HepG2 (cell line): ENCODE results near the gene PLXND1. TPM values are rescaled to one million over a fixed set of nuclear protein-coding genes. Genes with fewer than 3 reads are reported as not detected.

ENCODE experiments used
- ETV5 ChIP-seq: IDR thresholded peaks from 2 replicates; pipeline ENCODE4 v1.6.1; 2018; ENCODE audit warnings: missing biosample characterization, missing genetic modification reagents, inconsistent platforms, borderline replicate concordance
- HMGXB4 ChIP-seq, 2 experiments: sonication (generic) in 1 of 2; formaldehyde crosslinking in 1 of 2; IDR thresholded peaks; 2 replicates each; pipeline versions ENCODE4 v1.4.0 to v1.6.1; 2018 to 2020; ENCODE audit warnings: missing genetic modification reagents in 2 of 2, borderline replicate concordance in 1 of 2, low read depth in 1 of 2, mild to moderate bottlenecking in 1 of 2, missing biosample characterization in 1 of 2
- IRF2 ChIP-seq: IDR thresholded peaks from 2 replicates; pipeline ENCODE4 v1.6.1; 2018; ENCODE audit warnings: missing genetic modification reagents, missing compliant biosample characterization
- KLF16 ChIP-seq, 2 experiments: sonication (generic) in 1 of 2; formaldehyde crosslinking in 1 of 2; IDR thresholded peaks; 2 replicates each; pipeline versions ENCODE4 v1.6.1 to v1.8.0; 2016 to 2023; ENCODE audit warnings: missing genetic modification reagents in 2 of 2, missing compliant biosample characterization in 1 of 2
- MAF1 ChIP-seq: sonication (generic); formaldehyde crosslinking; IDR thresholded peaks from 2 replicates; pipeline ENCODE4 v1.5.0; 2020; ENCODE audit warnings: missing genetic modification reagents, borderline replicate concordance
- MED13 ChIP-seq: sonication (generic); formaldehyde crosslinking; IDR thresholded peaks from 2 replicates; pipeline ENCODE4 v1.5.0; 2020; ENCODE audit warnings: missing genetic modification reagents
- MLX ChIP-seq: IDR thresholded peaks from 2 replicates; pipeline ENCODE4 v1.6.1; 2016
- NFIB ChIP-seq: sonication (generic); formaldehyde crosslinking; IDR thresholded peaks from 2 replicates; pipeline ENCODE4 v1.9.0; 2021; ENCODE audit warnings: missing genetic modification reagents, mild to moderate bottlenecking, borderline replicate concordance
- XRCC5 ChIP-seq: fragments of 200-400 bp; formaldehyde crosslinking; optimal IDR thresholded peaks from 2 replicates; pipeline ENCODE3; 2017; ENCODE audit warnings: mild to moderate bottlenecking, low read length
- YEATS4 ChIP-seq: sonication (generic); formaldehyde crosslinking; IDR thresholded peaks from 2 replicates; pipeline ENCODE4 v1.4.0; 2020; ENCODE audit warnings: missing genetic modification reagents, borderline replicate concordance
- YY1 ChIP-seq: IDR thresholded peaks from 2 replicates; pipeline ENCODE4 v1.6.1; 2011; ENCODE audit warnings: low read length, low read depth, moderate library complexity, mild to moderate bottlenecking; ENCODE audit not compliant: insufficient read depth, insufficient replicate concordance
- ZFP37 ChIP-seq: sonication (generic); formaldehyde crosslinking; IDR thresholded peaks from 2 replicates; pipeline ENCODE4 v1.4.0; 2020; ENCODE audit warnings: missing genetic modification reagents, borderline replicate concordance
- ZNF12 ChIP-seq: sonication (generic); formaldehyde crosslinking; IDR thresholded peaks from 2 replicates; pipeline ENCODE4 v1.5.0; 2020; ENCODE audit warnings: missing genetic modification reagents
- ZNF30 ChIP-seq: sonication (generic); formaldehyde crosslinking; IDR thresholded peaks from 2 replicates; pipeline ENCODE4 v1.5.0; 2020; ENCODE audit warnings: mild to moderate bottlenecking, missing genetic modification reagents
- ZNF33B ChIP-seq: sonication (generic); formaldehyde crosslinking; IDR thresholded peaks from 2 replicates; pipeline ENCODE4 v1.5.1; 2020; ENCODE audit warnings: mild to moderate bottlenecking, missing genetic modification reagents
- ZNF44 ChIP-seq: sonication (generic); formaldehyde crosslinking; IDR thresholded peaks from 2 replicates; pipeline ENCODE4 v1.5.1; 2020; ENCODE audit warnings: mild to moderate bottlenecking, missing genetic modification reagents
- ZNF550 ChIP-seq: sonication (generic); formaldehyde crosslinking; IDR thresholded peaks from 2 replicates; pipeline ENCODE4 v1.4.0; 2020; ENCODE audit warnings: mild to moderate bottlenecking, missing genetic modification reagents, borderline replicate concordance
- ZNF564 ChIP-seq: sonication (generic); formaldehyde crosslinking; IDR thresholded peaks from 2 replicates; pipeline ENCODE4 v1.8.1; 2023; ENCODE audit warnings: mild to moderate bottlenecking, missing genetic modification reagents
- ZNF7 ChIP-seq: IDR thresholded peaks from 2 replicates; pipeline ENCODE4 v1.6.1; 2016; ENCODE audit warnings: missing biosample characterization, missing genetic modification reagents
- ZNF709 ChIP-seq: sonication (generic); formaldehyde crosslinking; IDR thresholded peaks from 2 replicates; pipeline ENCODE4 v1.5.0; 2020; ENCODE audit warnings: mild to moderate bottlenecking, missing genetic modification reagents
- ZSCAN9 ChIP-seq: IDR thresholded peaks from 2 replicates; pipeline ENCODE4 v1.6.1; 2016; ENCODE audit warnings: borderline replicate concordance
- polyA plus RNA-seq, 8 experiments: library from polyadenylated mRNA; depleted of rRNA in 3 of 8; stranded (reverse) in 7 of 8; unstranded in 1 of 8; fragments of >200 nt; fragmentation: Illumina TruSeq in 4 of 8; extraction: Trizol in 4 of 8; gene quantifications; 2 replicates each; pipeline versions ENCODE4 v1.2.1 to v1.2.3, GENCODE V29; 2011 to 2016; ENCODE audit warnings: low read depth in 4 of 8, missing spikeins in 1 of 8, mixed read lengths in 1 of 8; ENCODE audit not compliant: insufficient read depth in 1 of 8
- total RNA-seq, 5 experiments: library from RNA; depleted of rRNA; stranded (reverse); fragments of >200 nt; fragmentation: Illumina TruSeq; extraction: Trizol; gene quantifications; 2 replicates each; pipeline ENCODE4 v1.2.3, GENCODE V29; 2016; ENCODE audit warnings: low read depth in 1 of 5
- TF ChIP-seq, protein P1 (sequence below): sonication (generic); formaldehyde crosslinking; IDR thresholded peaks from 2 replicates; pipeline ENCODE4 v1.4.0; 2020; ENCODE audit warnings: mild to moderate bottlenecking, missing genetic modification reagents, borderline replicate concordance
- TF ChIP-seq, protein P2 (sequence below): sonication (generic); formaldehyde crosslinking; IDR thresholded peaks from 2 replicates; pipeline ENCODE4 v1.5.0; 2020; ENCODE audit warnings: missing genetic modification reagents

The PLXND1 gene
- total and polyA plus RNA-seq, 2 of the 13 experiments (the other 11 are each of a cell fraction or from before 2014, with no cell fraction given): 15.9 to 42.0 TPM

DNA sequence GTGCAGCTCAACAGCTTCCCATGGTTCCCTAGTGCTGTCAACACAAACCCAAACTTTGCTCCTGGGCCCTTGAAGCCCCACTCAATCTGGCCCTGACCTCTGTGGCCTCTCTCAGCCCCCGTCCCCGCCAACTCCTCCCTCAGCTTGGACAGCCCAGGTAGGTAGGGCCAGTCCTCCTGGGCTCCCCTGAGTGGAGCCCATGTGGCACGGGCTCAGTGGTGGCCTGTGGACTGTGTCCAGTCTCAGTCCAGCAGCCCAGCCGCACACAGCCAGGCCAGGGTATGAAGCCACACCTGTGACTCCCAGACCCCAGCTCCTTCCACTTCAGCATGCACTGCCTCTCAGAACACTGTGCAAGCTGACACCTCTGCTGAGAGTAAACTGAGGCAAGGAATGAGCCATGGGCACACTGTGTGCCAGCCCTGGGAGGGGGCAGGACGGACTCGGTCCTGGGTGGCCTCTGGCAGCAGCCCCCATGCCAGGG lies 11.5 kb downstream of the PLXND1 start (continued):
- TF ChIP-seq, protein P1, sequence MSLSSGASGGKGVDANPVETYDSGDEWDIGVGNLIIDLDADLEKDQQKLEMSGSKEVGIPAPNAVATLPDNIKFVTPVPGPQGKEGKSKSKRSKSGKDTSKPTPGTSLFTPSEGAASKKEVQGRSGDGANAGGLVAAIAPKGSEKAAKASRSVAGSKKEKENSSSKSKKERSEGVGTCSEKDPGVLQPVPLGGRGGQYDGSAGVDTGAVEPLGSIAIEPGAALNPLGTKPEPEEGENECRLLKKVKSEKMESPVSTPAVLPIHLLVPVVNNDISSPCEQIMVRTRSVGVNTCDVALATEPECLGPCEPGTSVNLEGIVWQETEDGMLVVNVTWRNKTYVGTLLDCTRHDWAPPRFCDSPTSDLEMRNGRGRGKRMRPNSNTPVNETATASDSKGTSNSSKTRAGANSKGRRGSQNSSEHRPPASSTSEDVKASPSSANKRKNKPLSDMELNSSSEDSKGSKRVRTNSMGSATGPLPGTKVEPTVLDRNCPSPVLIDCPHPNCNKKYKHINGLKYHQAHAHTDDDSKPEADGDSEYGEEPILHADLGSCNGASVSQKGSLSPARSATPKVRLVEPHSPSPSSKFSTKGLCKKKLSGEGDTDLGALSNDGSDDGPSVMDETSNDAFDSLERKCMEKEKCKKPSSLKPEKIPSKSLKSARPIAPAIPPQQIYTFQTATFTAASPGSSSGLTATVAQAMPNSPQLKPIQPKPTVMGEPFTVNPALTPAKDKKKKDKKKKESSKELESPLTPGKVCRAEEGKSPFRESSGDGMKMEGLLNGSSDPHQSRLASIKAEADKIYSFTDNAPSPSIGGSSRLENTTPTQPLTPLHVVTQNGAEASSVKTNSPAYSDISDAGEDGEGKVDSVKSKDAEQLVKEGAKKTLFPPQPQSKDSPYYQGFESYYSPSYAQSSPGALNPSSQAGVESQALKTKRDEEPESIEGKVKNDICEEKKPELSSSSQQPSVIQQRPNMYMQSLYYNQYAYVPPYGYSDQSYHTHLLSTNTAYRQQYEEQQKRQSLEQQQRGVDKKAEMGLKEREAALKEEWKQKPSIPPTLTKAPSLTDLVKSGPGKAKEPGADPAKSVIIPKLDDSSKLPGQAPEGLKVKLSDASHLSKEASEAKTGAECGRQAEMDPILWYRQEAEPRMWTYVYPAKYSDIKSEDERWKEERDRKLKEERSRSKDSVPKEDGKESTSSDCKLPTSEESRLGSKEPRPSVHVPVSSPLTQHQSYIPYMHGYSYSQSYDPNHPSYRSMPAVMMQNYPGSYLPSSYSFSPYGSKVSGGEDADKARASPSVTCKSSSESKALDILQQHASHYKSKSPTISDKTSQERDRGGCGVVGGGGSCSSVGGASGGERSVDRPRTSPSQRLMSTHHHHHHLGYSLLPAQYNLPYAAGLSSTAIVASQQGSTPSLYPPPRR (CRISPR knock-in tag): peak; percentile 89; the same call in 1 of the 2 replicates
- TF ChIP-seq ZNF550 (CRISPR knock-in tag) (no peak), YY1 (peak; percentile 33), XRCC5 (no peak), MLX (CRISPR knock-in tag) (0 out of 2 replicates have a peak, but pooled peaks have one; percentile 40), ZNF7 (CRISPR knock-in tag) (no peak), HMGXB4 (CRISPR knock-in tag; IDR thresholded peaks at IDR 0.05; ENCODE audit: borderline replicate concordance in 1 of 2, low read depth in 1 of 2) (peak in 1 of 2 experiments; percentile 51; a peak in 1 of 4 replicates), ZNF30 (no peak; the same call in 1 of the 2 replicates), ETV5 (CRISPR knock-in tag) (peak; percentile 55; the same call in 1 of the 2 replicates), ZNF12 (CRISPR knock-in tag) (no peak), ZNF44 (no peak), IRF2 (CRISPR knock-in tag) (peak; percentile 70), YEATS4 (peak; percentile 55; the same call in 1 of the 2 replicates), KLF16 (CRISPR knock-in tag; IDR thresholded peaks at IDR 0.05) (0 out of 4 replicates have a peak, but pooled peaks of 1 of the 2 experiments have one; percentile 61), NFIB (CRISPR knock-in tag) (no peak), ZNF709 (CRISPR knock-in tag) (peak; percentile 15; the same call in 1 of the 2 replicates), ZFP37 (CRISPR knock-in tag) (no peak), ZNF564 (CRISPR knock-in tag) (peak; percentile 45; the same call in 1 of the 2 replicates), ZNF33B (no peak), ZSCAN9 (CRISPR knock-in tag) (peak; percentile 70; the same call in 1 of the 2 replicates), MED13 (CRISPR knock-in tag) (no peak), MAF1 (CRISPR knock-in tag) (no peak)
- TF ChIP-seq, protein P2, sequence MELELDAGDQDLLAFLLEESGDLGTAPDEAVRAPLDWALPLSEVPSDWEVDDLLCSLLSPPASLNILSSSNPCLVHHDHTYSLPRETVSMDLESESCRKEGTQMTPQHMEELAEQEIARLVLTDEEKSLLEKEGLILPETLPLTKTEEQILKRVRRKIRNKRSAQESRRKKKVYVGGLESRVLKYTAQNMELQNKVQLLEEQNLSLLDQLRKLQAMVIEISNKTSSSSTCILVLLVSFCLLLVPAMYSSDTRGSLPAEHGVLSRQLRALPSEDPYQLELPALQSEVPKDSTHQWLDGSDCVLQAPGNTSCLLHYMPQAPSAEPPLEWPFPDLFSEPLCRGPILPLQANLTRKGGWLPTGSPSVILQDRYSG (CRISPR knock-in tag): no peak
